NCI-H526 (cell line): ENCODE data around the gene PRPF38B.

Experiments used
- DNase-seq, 2 experiments: peaks; one replicate each; lab custom pipeline; 2025; lab: John Stamatoyannopoulos, UW

The PRPF38B gene

GRCh38 chr1:108717774-108718316 lies 25.7 kb downstream of the PRPF38B start:
- DNase-seq: no peak

- no peak for DNase-seq
Measured at GRCh38 chr1:108718927-108719655, 27.0 kb downstream of the PRPF38B start.

GRCh38 chr1:108719656-108720435 lies 27.7 kb downstream of the PRPF38B start:
- no peak for DNase-seq

- no peak for DNase-seq
Measured at GRCh38 chr1:108722292-108722691, 30.2 kb downstream of the PRPF38B start.

GRCh38 chr1:108725906-108726305 lies 33.8 kb downstream of the PRPF38B start:
- no peak for DNase-seq

GRCh38 chr1:108728327-108728923 lies 36.3 kb downstream of the PRPF38B start:
- no peak for DNase-seq

- DNase-seq: no peak
Measured at GRCh38 chr1:108729481-108729880, 37.4 kb downstream of the PRPF38B start.

- no peak for DNase-seq
Measured at GRCh38 chr1:108732398-108732797, 40.3 kb downstream of the PRPF38B start.

GRCh38 chr1:108734171-108734865 lies 42.2 kb downstream of the PRPF38B start:
- no peak for DNase-seq

- no peak for DNase-seq
Measured at GRCh38 chr1:108742253-108742652, 50.1 kb downstream of the PRPF38B start.

GRCh38 chr1:108745980-108746381 lies 53.9 kb downstream of the PRPF38B start:
- no peak for DNase-seq

- peak; percentile 89 to 99 for DNase-seq
Measured at GRCh38 chr1:108746382-108747170, 54.5 kb downstream of the PRPF38B start, which contains the start of gene STXBP3. TSS of gene STXBP3 (plus strand) at chr1:108746674. CDS start at chr1:108746738, 64 bp downstream.

GRCh38 chr1:108747171-108747850 lies 55.2 kb downstream of the PRPF38B start:
- DNase-seq: peak; percentile 73 to 85

GRCh38 chr1:108747898-108748297 lies 55.8 kb downstream of the PRPF38B start:
- DNase-seq: no peak

GRCh38 chr1:108749081-108749480 lies 57.0 kb downstream of the PRPF38B start:
- no peak for DNase-seq

GRCh38 chr1:108750476-108751181 lies 58.5 kb downstream of the PRPF38B start:
- no peak for DNase-seq
